Measurements from ENCODE around the gene SMIM44.

SMIM44 gene

DNA sequence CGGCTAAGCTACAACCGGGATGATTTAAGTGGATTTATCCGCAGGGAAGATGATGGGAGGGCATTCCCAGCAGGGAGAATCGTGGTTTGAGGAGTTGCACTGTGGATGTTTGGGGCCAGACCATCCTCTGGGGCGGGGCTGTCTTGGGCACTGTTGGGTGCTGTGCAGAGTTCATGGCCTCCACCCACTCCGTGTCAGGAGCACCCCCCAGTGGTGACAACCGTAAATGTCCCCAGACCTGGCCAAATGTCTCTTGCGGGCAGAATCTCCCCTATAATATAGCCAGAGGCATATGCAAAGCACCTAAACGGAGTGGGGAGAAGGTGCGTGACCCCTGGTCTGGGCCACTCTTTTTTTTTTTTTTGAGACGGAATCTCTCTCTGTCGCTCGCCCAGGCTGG, 43.2 kb downstream of the SMIM44 start:
- DNase-seq (ENCODE audit: low read depth): no peak
- no peak overlapping the region for H3K4me3 ChIP-seq (ENCODE audit: low read length)
- TF ChIP-seq, protein P1, sequence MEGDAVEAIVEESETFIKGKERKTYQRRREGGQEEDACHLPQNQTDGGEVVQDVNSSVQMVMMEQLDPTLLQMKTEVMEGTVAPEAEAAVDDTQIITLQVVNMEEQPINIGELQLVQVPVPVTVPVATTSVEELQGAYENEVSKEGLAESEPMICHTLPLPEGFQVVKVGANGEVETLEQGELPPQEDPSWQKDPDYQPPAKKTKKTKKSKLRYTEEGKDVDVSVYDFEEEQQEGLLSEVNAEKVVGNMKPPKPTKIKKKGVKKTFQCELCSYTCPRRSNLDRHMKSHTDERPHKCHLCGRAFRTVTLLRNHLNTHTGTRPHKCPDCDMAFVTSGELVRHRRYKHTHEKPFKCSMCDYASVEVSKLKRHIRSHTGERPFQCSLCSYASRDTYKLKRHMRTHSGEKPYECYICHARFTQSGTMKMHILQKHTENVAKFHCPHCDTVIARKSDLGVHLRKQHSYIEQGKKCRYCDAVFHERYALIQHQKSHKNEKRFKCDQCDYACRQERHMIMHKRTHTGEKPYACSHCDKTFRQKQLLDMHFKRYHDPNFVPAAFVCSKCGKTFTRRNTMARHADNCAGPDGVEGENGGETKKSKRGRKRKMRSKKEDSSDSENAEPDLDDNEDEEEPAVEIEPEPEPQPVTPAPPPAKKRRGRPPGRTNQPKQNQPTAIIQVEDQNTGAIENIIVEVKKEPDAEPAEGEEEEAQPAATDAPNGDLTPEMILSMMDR (conservative IDR thresholded peaks at IDR 0.05; ENCODE audit: low read length): peak; percentile 48

DNA sequence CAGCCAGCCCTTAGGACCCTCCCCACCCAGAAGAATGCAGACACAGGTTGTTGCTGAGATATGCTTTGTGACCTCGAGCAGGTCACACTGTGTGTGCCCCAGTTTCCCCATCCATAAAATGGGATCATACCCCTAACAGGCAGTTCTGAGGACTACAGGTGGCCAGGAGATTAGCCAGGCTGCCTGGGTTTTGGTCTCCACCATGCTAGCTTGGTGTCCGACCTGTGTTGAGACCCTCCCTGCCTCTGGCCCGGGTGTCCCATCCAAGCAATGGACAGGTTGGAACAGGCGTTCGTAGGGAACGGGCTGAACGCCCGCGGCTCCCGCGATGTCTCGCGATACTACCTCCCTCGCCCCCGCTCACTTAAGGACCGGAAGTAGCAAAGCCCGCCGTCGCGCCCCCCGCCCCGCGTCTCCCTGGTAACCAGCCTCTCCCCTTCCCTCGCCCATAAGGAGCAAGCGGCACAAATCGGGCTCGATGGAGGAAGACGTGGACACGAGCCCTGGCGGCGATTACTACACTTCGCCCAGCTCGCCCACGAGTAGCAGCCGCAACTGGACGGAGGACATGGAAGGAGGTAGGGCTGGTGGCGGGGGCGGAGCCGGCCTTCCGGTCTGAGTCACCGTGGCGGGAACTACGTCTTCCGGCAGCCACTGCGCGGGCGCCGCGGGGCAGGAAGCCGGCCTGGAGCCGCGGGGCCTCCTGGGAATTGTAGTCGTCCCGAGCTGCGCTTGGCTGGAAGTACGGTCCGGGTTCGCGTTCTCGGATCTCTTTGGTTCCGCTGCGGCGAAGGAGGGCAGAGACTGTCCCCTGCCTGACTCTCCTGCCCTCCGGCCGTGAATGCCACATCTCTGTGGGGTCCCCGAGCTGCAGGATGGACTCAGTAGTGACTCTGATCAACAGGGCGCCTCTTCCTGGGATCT, 48.3 kb downstream of the SMIM44 start:
- H3K4me3 ChIP-seq (ENCODE audit: low read length): peak overlapping the region; percentile 41
- DNase-seq (ENCODE audit: low read depth): peak; percentile 94
- TF ChIP-seq, protein P1 (conservative IDR thresholded peaks at IDR 0.05; ENCODE audit: low read length): no peak

DNA sequence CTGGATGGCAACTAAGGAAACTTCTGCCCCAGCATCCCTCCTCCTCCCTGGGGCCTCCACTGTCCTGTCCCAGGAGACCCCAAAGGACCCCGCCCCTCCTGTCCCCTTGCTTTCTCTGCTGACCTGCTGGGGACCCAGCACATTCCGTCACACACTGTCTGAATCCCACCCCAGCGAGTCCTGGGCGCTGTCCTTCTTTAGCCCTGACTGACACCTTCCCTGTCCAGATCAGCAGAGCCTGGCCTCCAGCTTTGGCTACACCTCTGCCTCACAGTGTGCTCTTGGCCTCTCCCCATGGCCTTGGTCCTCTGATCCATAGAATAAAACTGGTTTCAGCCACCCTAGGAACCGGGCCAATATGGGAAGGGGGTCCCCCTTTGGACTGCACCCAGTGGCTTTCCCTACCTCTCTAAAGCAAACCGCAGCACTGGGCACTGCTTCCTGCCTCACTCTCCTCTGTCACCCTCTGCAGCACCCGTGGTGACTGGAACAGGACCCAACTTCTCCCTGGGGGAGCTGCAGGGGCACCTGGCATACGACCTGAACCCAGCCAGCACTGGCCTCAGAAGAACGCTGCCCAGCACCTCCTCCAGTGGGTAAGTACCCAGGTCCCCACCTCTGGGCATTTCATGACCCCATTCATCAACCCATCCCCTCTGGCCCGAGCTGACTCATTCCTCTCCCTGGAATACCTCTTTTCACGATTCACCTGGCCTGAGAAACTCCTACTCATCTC, 49.3 kb downstream of the SMIM44 start:
- DNase-seq (ENCODE audit: low read depth): no peak
- TF ChIP-seq, protein P1 (conservative IDR thresholded peaks at IDR 0.05; ENCODE audit: low read length): no peak
- no peak overlapping the region for H3K4me3 ChIP-seq (ENCODE audit: low read length)

DNA sequence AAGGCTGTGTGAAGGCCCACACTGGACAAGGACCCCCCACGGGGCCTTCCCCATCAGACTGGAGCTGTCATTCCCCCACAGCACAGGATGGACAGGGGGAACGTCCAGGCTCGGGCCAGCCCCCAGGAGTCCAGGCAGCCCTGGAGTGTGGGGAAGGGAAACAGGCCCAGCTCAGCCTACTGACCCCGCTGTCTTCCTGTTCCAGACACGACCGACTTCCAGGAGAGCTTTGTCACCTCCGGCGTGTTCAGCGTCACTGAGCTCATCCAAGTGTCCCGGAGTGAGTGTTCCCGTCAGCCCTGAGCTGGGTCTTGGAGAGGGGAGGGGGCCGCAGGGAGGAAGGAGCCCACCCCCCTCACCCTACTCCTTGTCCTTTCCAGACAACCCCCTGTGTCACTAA, 49.9 kb downstream of the SMIM44 start:
- H3K4me3 ChIP-seq (ENCODE audit: low read length): no peak overlapping the region
- TF ChIP-seq, protein P1 (conservative IDR thresholded peaks at IDR 0.05; ENCODE audit: low read length): no peak
- DNase-seq (ENCODE audit: low read depth): no peak
